Spinal cord (tissue), 10 donors: ENCODE data around the gene UBE4B. TPM values are rescaled to one million over a fixed set of nuclear protein-coding genes. Genes with fewer than 3 reads are reported as not detected.
"Not testable (repeated sequence)": the region's sequence is repeated elsewhere in the genome, so short reads cannot be mapped to it uniquely, and the experiment has no call there.

Source experiments
- DNase-seq, 6 donors: peaks; one replicate each; pipeline versions ENCODE4 v3.0.0 to v3.0.0-alpha.2; 2013 to 2015; ENCODE audit warnings: low spot score in 6 of 6, low read depth in 4 of 6
- H3K27ac ChIP-seq: one replicate; pipeline ENCODE4 v1.5.1; 2013; ENCODE audit warnings: low read depth, low read length, control low read depth
- H3K27me3 ChIP-seq: one replicate; pipeline ENCODE4 v1.6.1; 2013; ENCODE audit warnings: low read length; ENCODE audit not compliant: control insufficient read depth, insufficient read depth
- H3K36me3 ChIP-seq: one replicate; pipeline ENCODE4 v1.6.1; 2013; ENCODE audit warnings: low read length; ENCODE audit not compliant: control insufficient read depth, insufficient read depth
- H3K4me1 ChIP-seq: one replicate; pipeline ENCODE4 v1.6.1; 2013; ENCODE audit warnings: low read length; ENCODE audit not compliant: control insufficient read depth, insufficient read depth
- H3K4me3 ChIP-seq: one replicate; pipeline ENCODE4 v1.5.1; 2013; ENCODE audit warnings: low read depth, low read length, control low read depth
- H3K9me3 ChIP-seq: one replicate; pipeline ENCODE4 v1.6.1; 2013; ENCODE audit warnings: low read length; ENCODE audit not compliant: control insufficient read depth, insufficient read depth
- WGBS: methylation state at CpG from one replicate; pipeline ENCODE4 v1.1.5; 2013; ENCODE audit warnings: missing lambda C conversion rate; ENCODE audit not compliant: insufficient coverage; 5-methylcytosine and 5-hydroxymethylcytosine counted together
- polyA plus RNA-seq, 2 donors: library from polyadenylated mRNA; unstranded; fragments of 120-200 nt; gene quantifications; one replicate each; pipeline ENCODE4 v1.2.1, GENCODE V29; 2013; ENCODE audit not compliant: insufficient read length in 2 of 2
- total RNA-seq, 2 donors: library from RNA; depleted of rRNA in 1 of 2; stranded (reverse); fragments of 120-200 nt in 1 of 2; fragments of >200 nt in 1 of 2; gene quantifications; one replicate each; pipeline versions ENCODE4 v1.2.3 to v1.2.4, GENCODE V29; 2013 to 2014
- donor health status: healthy.

UBE4B gene
- total and polyA plus RNA-seq, 4 donors: 35.4 to 47.6 (median 39.3) TPM

DNA sequence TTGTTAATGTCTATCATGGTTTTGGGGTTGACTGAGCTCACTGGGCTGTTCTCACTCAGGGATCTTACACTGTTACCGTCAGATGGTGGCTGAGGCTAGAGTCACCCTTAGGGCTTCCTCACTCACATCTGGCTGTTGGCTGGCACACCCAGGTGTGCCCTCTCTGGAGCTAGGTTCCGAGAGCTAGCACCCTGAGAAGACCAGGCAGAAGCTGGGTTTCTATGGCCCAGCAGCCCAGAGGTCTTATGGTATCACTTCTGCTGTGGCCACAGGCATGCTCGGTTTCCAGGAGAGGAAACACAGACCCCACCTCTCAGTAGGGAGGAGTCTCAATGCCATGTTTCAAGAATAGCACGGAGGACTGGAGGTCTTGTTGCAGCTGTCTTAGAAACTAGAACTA lies 156.9 kb downstream of the UBE4B start:
- Histone ChIP-seq H3K27me3 (no peaks in the 10 kb centered on the region), H3K27ac (no peak overlapping the region), H3K9me3 (no peaks in the 10 kb centered on the region), H3K4me1 (no peaks in the 10 kb centered on the region), H3K4me3 (no peak overlapping the region), H3K36me3 (no peaks in the 10 kb centered on the region)
- 96% methylated on average over 2 of the region's 4 CpGs for WGBS
- no peak for DNase-seq

DNA sequence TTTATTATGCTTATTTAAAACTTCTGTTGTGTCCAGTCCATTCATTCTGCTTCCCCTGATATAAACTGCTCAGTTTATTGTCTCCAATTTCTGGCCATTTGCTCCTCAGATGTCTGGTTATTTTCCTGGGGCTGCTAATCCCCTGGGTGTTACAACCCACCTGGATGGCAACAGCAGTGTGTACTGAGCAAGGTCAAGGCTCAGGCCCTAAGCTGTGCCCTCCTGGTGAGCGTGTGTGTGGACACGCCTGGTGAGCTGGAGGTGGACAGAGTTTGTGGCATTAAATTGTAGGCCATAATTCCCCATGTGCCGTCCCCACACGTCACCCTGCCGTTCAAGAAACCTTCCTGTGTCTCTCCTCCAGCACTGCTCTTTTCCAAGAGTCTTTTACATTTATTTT lies 159.5 kb downstream of the UBE4B start:
- H3K27ac ChIP-seq: no peak overlapping the region
- no peaks in the 10 kb centered on the region for H3K27me3 ChIP-seq
- no peak for DNase-seq
- H3K9me3 ChIP-seq: no peaks in the 10 kb centered on the region
- 83% methylated on average over 2 of the region's 5 CpGs for WGBS
- peaks cover 5% of the 10 kb centered on the region for H3K4me1 ChIP-seq
- H3K4me3 ChIP-seq: no peak overlapping the region
- H3K36me3 ChIP-seq: no peaks in the 10 kb centered on the region

DNA sequence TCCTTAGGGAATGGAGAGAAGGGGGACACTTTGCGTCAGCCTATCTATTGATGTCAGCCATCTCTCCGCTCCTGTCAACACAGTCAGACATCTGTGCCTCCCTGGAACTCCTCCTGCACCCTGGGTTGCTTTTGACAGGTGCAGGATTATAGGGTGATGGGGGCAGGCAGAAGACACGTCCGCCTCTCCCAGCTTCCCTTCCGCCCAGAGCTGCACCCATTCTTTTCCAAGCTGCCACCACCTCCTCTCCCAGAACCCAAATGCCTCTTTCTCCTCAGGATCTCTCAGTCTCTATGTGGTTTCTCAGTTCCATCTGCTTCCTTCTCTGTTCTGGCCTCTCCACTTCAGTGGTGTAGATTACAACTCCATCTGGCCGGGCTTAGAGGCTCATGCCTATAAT lies 160.5 kb downstream of the UBE4B start:
- Histone ChIP-seq H3K27me3 (no peaks in the 10 kb centered on the region), H3K27ac (no peak overlapping the region), H3K4me1 (peaks cover 5% of the 10 kb centered on the region), H3K4me3 (no peak overlapping the region), H3K36me3 (no peaks in the 10 kb centered on the region), H3K9me3 (no peaks in the 10 kb centered on the region)
- no CpG with 5 or more reads among the region's 6 CpGs for WGBS
- no peak for DNase-seq

DNA sequence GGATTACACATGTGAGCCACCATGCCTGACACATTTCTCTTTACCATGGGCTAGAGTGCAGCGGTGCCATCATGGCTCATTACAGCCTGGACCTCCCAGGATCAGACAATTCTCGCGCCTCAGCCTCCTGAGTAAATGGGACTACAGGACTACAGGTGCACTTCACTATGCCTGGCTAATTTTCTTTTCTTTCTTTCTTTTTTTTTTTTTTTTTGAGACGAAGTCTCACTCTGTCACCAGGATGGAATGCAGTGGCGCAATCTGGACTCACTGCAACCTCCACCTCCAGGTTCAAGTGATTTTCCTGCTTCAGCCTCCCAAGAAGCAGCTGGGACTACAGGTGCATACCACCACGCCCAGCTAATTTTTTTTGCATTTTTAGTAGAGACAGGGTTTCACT lies 162.8 kb downstream of the UBE4B start:
- no peak for DNase-seq
- Histone ChIP-seq H3K4me1 (peaks cover 5% of the 10 kb centered on the region), H3K27me3 (no peaks in the 10 kb centered on the region), H3K27ac (no peak overlapping the region), H3K36me3 (no peaks in the 10 kb centered on the region), H3K9me3 (no peaks in the 10 kb centered on the region), H3K4me3 (no peak overlapping the region)
- 100% methylated on average over 4 of the region's 6 CpGs for WGBS

DNA sequence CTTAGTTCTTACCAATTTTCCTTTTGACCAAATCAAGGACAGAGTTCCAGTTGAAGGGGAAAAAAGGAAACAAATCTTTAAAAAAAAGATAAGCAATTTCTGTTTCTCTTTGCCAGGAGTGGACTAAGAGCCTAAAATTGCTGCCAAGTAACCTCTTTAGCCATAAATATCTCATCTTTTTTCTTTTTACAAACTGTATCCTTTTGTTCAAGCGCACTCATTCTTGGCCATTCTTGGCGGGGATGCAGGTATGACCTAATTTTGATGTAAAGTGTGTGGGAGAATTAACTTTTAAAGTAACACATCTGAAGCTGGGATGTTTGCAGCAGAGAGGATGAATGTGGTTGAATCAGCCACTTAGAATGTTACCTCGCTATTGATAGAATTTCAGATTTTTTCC lies 164.2 kb downstream of the UBE4B start:
- H3K27ac ChIP-seq: peak overlapping the region; percentile 59
- DNase-seq: peak in 2 of 6 donors; percentile 31 to 59
- no CpG with 5 or more reads among the region's 3 CpGs for WGBS
- H3K36me3 ChIP-seq: no peaks in the 10 kb centered on the region
- peaks cover 5% of the 10 kb centered on the region for H3K4me1 ChIP-seq
- no peaks in the 10 kb centered on the region for H3K27me3 ChIP-seq
- no peak overlapping the region for H3K4me3 ChIP-seq
- no peaks in the 10 kb centered on the region for H3K9me3 ChIP-seq

DNA sequence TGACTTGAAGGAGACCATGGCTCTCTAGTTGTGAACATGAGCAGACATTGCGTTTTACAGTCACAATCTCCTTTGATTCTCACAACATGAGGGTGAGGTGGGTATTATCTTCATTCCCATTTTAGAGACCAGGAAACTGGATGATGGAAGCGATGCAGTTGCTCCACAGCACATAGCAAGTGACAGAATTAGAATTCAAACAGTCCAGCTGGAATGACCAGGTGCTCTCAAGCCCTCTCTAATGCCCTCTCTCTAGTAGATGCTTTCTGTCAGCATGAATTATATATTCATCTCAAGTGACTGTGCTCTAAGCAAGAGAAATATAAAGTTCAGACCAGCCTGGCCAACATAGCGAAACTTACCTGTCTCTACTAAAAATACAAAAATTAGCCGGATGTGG lies 167.9 kb downstream of the UBE4B start:
- Histone ChIP-seq H3K27ac (no peak overlapping the region), H3K4me1 (peaks cover 5% of the 10 kb centered on the region), H3K4me3 (no peak overlapping the region), H3K36me3 (no peaks in the 10 kb centered on the region), H3K27me3 (no peaks in the 10 kb centered on the region), H3K9me3 (no peaks in the 10 kb centered on the region)
- no peak for DNase-seq
- 100% methylated on average over 2 of the region's 4 CpGs for WGBS

DNA sequence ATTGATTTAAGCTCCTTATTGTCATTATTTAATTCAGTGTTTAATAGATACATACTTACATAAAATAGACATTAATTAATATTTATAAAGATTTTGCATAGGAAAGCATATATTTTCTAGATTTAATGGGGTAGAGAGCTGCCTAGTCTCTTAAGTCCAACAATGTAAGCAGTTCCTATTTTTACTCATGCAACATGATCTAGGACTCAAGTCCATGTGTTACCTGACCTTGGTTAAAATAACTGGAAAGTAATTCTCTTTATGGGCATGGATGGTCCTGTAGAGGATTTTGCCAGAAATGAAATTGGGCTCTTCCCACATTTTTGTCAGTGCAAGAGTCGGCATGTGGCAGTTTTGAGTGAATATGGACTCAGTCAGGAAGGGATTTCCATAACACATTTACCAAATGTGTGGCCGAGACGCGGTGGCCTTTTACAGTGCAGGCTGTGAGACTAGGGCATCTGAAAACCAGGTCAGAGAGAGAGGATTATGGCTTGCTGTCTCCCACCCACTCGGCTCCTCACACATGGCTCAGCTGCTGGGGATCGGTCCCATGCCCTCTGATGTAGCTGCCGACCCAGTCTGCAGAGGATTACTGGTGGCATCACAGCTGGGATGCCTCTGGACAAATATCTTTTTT lies 171.4 kb downstream of the UBE4B start:
- H3K27ac ChIP-seq: no peak overlapping the region
- no peaks in the 10 kb centered on the region for H3K9me3 ChIP-seq
- no peak overlapping the region for H3K4me3 ChIP-seq
- 68% methylated on average over 5 of the region's 7 CpGs for WGBS
- H3K4me1 ChIP-seq: no peaks in the 10 kb centered on the region
- no peaks in the 10 kb centered on the region for H3K27me3 ChIP-seq
- H3K36me3 ChIP-seq: no peaks in the 10 kb centered on the region
- DNase-seq: no peak

- DNase-seq, H3K27me3 ChIP-seq, H3K27ac ChIP-seq, H3K9me3 ChIP-seq, H3K36me3 ChIP-seq, H3K4me1 ChIP-seq, H3K4me3 ChIP-seq: not testable (repeated sequence)
- 91% methylated on average over 9 of the region's 14 CpGs for WGBS
These were observed 172.4 kb downstream of the UBE4B start for GRCh38 chr1:10205206-10205605.

DNA sequence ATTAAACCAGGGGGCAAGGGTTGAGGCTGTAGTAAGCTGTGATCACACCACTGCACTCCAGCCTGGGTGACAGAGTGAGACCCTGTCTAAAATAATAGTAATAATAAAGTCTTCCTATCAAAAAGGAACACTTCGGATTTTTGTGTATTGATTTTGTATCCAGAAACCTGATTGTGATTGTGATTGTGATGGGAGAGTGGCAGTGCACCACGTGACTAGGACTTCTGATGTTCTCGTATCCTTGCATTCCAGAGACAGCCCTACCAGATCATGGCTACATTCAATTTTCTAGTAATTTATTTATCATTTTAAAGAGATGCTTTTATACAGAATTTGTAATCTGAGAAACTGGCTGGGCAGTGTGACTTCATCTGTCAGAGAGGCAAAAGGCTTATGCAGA lies 175.1 kb downstream of the UBE4B start:
- Histone ChIP-seq H3K27ac (no peak overlapping the region), H3K36me3 (no peaks in the 10 kb centered on the region), H3K4me1 (peaks cover 6% of the 10 kb centered on the region), H3K27me3 (no peaks in the 10 kb centered on the region), H3K9me3 (no peaks in the 10 kb centered on the region), H3K4me3 (no peak overlapping the region)
- no CpG with 5 or more reads among the region's 3 CpGs for WGBS
- no peak for DNase-seq

DNA sequence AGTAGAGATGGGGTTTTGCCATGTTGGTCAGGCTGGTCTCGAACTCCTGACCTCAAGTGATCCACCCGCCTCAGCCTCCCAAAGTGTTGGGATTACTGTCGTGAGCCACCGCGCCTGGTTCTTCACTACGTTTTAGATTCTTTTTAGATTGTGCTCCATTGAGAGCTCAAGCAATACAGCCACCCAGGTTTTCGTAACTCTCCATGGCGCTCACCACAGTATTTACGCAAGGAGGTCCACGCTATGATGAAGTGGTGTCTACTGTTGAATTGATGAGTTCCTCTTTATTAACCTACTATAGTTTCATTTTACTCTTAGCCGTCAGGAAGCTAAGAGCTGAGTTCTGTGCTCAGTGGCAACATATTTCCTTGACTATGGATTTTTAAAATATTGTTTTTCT lies 175.8 kb downstream of the UBE4B start:
- 97% methylated on average over 6 of the region's 11 CpGs for WGBS
- Histone ChIP-seq H3K27ac (no peak overlapping the region), H3K27me3 (no peaks in the 10 kb centered on the region), H3K36me3 (no peaks in the 10 kb centered on the region), H3K4me3 (no peak overlapping the region), H3K9me3 (no peaks in the 10 kb centered on the region), H3K4me1 (peaks cover 6% of the 10 kb centered on the region)
- DNase-seq: no peak
